Tibial nerve (tissue), 4 donors: ENCODE data around the gene HAND2.

Experiments used
- CTCF ChIP-seq, 5 experiments: fragments of 200-600 bp in 3 of 5; fragments of 450-650 bp in 2 of 5; sonication (generic) in 3 of 5; IDR thresholded peaks; one replicate each; pipeline ENCODE4 v1.5.1; 2016 to 2019; ENCODE audit warnings: antibody characterized with exemption in 5 of 5, mild to moderate bottlenecking in 3 of 5, moderate library complexity in 2 of 5
- EP300 ChIP-seq, 2 donors: sonication (generic); formaldehyde crosslinking; IDR thresholded peaks; one replicate each; pipeline ENCODE4 v1.6.1; 2017; ENCODE audit warnings: antibody characterized with exemption in 2 of 2, mild to moderate bottlenecking in 1 of 2
- POLR2A ChIP-seq, 2 donors: fragments of 450-650 bp; IDR thresholded peaks; one replicate each; pipeline ENCODE4 v1.6.1; 2017; ENCODE audit warnings: antibody characterized with exemption in 2 of 2, mild to moderate bottlenecking in 2 of 2, moderate library complexity in 2 of 2

DNA sequence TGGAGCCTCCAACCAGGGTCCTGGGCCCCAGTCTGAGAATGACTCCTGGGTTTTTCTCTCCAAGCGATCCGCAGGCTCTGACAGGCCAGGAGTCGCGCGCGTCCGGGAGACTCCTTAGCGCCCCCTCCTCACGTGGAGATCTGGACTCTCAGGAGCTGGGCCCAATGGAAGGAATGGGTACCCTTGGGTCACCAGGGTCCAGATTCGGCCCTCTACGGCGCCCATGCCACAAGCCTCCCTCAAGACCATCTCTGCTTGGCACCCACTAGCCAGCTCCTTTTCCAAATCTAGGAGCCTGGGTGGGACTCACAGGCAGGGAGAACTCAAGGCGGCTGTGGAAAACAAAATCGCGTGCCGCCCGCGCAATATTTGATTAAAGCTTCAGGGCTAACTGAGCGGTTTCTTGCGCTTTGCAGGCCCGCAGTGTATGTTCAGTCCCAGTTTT is 7.1 kb downstream of the HAND2 start:
- no peak for TF ChIP-seq CTCF (IDR thresholded peaks at IDR 0.05)
- TF ChIP-seq EP300 (IDR thresholded peaks at IDR 0.05): no peak
- no peak for TF ChIP-seq POLR2A (IDR thresholded peaks at IDR 0.05)
